Renal pelvis (tissue), 4 donors: ENCODE results near the gene LDLRAD4. TPM values are rescaled to one million over a fixed set of nuclear protein-coding genes. Genes with fewer than 3 reads are reported as not detected.
"Not testable (repeated sequence)": the region's sequence is repeated elsewhere in the genome, so short reads cannot be mapped to it uniquely, and the experiment has no call there.

Experiments used
- DNase-seq: peaks from one replicate; pipeline ENCODE4 v3.0.0-alpha.2; 2013
- polyA plus RNA-seq, 3 donors: library from polyadenylated mRNA; unstranded; fragments of 120-200 nt; gene quantifications; one replicate each; pipeline ENCODE4 v1.2.1, GENCODE V29; 2013; ENCODE audit not compliant: insufficient read length in 3 of 3

Gene LDLRAD4
- polyA plus RNA-seq, 3 donors, result 9.0 to 11.3 (median 10.6) TPM

DNA sequence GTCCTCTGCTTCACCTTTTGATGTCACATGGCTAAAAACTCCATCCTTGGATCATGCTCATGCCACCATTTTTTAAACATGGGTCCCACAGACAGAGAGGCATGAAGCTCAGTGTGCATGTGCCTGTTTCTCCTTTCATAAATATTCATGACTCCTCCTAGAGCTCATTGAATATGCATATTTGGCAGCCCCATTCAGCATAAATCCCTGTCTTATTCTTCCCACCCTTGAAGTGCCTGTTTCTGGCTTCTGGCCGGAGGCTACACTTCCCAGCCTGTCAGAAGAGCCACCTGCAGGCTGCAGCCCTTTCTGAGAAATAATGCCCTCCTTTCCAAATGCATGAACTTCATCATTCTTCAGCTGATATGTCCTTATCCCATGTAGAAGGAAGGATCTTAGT lies 109.7 kb downstream of the LDLRAD4 start:
- DNase-seq, result no peak

DNA sequence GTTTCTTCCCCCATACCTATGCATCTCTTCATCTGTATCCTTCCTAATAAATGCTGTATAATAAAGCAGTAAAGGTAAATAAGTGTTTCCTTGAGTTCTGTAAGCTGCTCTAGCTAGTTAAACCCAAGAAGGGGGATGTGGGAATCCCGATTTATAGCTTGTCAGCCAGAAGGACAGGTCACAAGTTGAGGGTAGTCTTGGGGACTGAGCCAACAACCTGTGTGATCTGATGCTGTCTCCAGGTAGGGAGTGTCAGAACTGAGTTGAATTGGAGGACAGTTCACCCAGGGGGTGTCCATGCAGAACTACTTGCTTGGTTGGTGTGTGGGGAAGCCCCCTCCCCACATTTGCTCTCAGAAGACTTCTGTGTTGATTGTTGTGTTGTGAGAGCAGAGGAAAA lies 112.4 kb downstream of the LDLRAD4 start:
- peak; percentile 37 for DNase-seq

GRCh38 chr18:13331846-13332245 lies 113.3 kb downstream of the LDLRAD4 start:
- DNase-seq, result no peak

- no peak for DNase-seq
Observed at GRCh38 chr18:13332874-13333273, 114.3 kb downstream of the LDLRAD4 start.

DNA sequence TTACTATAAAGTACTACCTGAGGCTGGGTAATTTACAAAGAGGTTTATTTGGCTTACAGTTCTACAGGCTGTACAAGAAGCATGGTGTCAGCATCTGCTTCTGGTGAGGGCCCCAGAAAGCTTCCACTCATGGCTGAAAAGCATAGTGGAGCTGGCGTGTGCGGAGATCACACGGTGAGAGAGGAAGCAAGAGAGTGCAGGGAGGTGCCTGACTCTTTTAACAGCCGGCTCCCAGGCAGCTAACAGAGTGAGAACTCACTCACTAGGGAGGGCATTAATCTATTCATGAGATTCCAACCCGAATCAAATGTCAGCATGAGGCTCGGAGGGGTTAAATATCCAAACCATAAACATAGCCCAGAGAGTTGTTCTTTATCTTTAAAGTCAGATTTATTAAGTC lies 117.3 kb downstream of the LDLRAD4 start:
- DNase-seq, result no peak

DNA sequence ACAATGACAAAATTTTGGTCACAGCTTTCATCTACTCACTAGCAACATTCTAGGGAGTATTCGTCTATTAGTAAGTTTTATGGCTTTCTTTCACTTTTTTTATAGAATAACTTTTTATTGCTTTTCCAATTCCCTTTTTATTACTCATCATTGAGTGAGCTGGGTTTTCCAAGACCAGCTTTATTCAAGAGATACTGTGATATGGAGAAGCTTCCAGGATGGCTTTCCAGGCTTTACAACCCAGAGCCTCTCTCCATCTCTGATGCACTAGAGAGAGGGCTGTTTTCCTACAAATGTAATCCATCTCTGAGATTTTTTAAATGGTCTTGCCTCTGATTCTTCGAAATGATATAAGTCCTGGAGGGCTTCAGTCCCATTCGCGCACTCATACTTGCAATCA lies 118.3 kb downstream of the LDLRAD4 start:
- DNase-seq, result no peak

DNA sequence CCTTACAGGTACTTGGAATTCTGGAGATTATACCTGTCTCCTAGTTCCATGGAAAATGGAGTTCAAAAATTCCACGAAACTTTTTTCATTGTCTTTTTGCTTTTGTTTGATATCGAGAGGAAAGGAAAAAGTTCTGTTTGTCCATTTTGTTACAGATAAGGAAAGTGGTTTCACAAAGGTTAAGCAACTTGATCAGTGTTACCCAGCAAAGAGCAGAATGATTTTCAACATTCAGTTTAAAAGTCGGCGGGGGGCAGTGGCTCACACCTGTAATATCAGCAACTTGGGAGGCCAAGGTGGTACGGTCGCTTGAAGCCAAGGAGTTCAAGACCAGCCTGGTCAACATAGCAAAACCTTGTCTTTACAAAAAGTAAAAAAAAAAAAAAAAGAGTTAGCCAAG lies 118.8 kb downstream of the LDLRAD4 start:
- no peak for DNase-seq

DNA sequence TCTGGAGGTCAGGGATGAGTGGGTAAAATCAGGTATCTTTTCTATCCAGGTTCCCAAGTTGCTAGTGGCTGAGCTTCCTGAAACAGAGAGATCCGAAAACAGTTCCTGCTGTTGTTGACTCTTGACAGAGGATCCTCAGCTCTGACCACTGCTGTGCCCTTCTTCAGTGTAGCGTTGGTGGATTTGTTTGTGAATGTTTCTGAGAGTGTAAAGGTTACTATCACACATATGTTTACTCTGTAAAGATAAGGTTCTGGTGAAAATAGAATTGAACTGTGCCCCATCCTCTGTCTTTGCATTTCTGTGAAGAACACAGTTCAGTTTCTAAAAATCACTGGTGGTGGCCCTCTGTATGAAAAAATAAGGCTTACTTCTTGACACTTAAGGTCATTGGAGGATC lies 119.8 kb downstream of the LDLRAD4 start:
- DNase-seq, result no peak

DNA sequence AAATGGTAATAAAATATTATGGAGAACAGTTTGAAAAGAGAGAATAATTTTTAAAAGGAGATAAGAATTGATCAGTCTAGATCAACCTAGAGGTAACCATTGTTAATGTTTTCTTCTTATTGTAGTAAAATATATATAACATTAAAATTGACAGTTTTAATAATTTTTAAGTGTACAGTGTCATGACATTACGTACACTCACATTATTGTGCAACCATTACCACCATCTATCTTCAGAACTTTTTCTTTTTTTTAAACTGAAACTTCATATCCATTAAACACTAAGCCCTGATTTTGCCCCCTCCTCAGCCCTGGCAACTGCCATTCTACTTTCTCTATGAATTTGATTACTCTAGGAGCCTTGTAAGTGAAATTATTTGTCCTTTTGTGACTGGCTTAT lies 121.1 kb downstream of the LDLRAD4 start:
- no peak for DNase-seq

DNA sequence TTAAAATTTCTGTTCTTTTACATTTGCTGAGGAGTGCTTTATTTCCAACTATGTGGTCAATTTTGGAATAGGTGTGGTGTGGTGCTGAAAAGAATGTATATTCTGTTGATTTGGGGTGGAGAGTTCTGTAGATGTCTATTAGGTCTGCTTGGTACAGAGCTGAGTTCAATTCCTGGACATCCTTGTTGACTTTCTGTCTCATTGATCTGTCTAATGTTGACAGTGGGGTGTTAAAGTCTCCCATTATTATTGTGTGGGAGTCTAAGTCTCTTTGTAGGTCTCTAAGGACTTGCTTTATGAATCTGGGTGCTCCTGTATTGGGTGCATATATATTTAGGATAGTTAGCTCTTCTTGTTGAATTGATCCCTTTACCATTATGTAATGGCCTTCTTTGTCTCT lies 127.9 kb downstream of the LDLRAD4 start:
- DNase-seq, result not testable (repeated sequence)

DNA sequence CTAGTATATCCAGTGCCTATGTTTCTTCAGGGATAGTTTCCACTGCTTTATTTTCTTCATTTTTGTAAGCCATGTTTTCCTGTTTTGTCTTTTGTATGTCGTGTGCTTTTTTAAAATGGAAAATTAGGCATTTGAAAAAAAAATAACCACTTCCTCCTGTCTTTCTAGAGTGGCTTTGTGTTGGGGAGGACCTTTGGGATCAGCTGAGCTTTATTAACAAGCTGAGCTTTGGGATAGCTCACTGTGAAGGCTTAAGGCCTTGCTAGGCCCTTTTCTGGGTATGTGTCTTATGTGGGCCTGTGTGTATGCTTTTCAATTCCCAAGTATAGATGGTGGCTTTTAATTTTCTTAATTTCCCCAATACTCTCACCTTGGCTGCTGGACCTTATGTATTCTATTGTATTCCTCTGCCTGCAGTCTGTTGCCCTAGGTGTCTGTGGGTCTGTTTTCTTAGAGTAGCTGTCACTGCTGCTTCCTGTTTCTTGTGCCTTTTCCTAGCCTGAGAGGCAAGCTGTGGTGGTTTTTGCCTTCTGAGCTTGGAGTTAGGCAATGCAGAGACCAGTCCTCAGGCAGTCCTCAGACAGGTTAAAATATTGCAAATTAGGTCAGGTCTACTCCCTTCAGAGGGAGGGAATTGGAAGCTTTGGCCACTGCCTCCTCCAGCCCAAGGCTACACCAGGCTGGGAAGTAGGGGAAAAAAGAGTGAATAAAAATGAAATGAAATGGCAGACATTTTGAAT lies 134.7 kb downstream of the LDLRAD4 start:
- no peak for DNase-seq

- no peak for DNase-seq
Observed at GRCh38 chr18:13354402-13354801, 135.8 kb downstream of the LDLRAD4 start.

DNA sequence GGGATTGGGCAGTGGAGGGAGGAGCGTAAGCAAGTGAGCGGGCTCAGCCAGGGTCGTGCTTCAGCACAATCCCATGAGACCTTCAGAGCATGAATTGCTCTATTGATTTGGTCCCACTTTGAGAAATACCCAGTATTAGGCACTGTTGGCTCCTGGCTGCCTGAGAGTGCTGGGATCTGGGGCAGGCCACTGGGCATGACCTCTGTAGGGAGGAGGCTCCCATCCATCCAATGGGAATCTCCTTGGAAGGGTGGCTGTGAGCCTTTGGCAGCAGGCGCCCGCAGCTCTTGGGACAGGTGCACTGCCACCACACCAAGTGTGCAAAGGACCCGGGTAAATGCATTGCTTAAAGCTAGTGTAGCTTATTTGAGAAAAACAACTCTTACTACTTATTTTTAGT lies 137.5 kb downstream of the LDLRAD4 start:
- no peak for DNase-seq

DNA sequence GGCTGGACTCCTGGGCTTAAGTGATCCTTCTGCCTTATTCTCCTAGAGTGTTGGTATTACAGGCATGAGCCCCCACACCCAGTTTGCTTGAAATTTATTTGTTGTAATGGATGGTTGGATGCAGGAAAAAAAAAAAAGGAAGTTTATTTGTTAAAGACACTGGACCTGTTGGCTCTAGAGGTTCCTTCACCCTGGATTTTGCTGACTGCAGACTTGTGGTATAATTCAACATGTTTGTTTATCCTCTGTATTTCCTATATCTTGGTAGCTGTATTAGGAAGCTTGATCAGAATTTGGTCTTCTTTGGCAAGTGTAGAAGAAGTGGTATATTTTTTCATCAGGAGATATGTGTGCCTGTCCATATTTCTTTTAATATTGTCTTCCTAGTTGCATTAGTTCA lies 138.7 kb downstream of the LDLRAD4 start:
- DNase-seq, result no peak

GRCh38 chr18:13359210-13359609 lies 140.7 kb downstream of the LDLRAD4 start:
- DNase-seq, result no peak

GRCh38 chr18:13361431-13361830 lies 142.9 kb downstream of the LDLRAD4 start:
- no peak for DNase-seq

DNA sequence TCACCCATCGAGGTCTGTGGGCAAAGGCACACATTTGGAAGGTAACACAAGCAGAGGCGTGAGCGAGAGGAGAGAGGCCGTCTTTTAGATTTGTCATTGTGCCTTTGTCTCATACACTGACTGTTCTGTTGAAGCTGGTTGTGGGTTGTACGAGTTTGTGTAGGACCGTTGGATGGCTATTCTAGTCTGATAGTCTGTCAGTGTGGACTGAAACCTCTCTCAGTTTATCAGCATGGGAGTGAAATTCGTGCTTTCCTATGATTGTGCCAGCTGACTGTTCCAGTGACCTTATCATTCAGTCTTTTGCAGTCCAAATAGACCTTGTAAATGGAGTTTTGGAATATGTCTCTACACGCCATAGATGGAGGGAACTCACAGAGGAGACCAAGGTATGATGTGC lies 143.5 kb downstream of the LDLRAD4 start:
- DNase-seq, result no peak

DNA sequence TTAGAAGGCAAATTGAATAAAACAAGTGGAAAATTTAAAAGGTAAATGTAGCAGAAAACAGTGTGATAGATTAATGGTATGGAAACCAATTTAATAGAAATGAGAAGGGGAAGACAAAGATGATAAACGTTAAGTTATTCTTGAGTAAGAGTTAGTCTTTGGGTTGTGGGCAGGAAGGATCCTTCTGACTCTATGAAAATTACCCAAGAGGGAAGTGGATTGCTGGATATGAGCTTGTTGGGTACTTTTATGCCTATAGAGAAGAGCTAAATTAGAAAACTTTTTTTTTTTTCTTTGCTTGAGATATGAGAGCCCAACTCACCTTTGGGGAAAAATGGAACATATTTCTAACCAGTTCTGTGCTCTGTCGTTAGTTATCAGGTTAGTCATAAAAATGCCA lies 144.0 kb downstream of the LDLRAD4 start:
- no peak for DNase-seq

DNA sequence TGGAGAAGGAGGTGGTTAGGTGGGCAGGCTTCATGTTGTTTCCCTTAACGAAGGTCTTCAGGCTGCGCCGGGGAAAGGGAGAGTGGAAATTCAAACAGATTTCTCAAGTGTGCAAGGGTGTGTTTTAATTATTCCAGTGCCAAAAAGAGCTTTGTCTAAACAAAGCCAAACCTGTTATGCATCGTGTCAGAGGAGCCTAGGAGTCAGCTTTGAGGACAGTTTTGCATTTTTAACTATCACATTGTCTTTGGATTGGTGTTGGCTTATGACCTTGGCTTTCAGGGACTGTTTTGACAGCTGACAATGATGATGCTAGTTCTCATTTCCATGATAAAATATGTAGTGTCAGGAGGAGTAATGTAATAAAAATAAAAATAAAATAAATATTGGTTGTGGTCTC lies 144.8 kb downstream of the LDLRAD4 start:
- DNase-seq, result no peak

- no peak for DNase-seq
Observed at GRCh38 chr18:13364721-13365205, 146.2 kb downstream of the LDLRAD4 start.

DNA sequence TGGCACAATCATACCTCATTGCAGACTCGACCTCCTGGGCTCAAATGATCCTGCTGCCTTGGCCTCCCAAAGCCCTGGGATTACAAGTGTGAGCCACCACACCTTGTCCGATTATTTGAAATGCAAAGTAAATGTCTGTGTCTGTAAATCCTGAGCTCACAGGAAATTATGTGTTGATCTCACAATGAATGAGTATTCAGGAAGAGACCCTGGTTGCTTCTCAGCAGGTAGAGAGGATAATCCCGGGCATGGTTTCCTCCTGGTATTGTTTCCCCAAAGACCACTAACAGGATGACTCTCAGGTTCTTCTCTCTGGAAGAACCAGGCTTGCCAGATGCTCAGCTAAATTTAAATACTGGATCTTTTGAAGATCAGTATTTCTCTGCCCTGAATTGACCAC lies 147.6 kb downstream of the LDLRAD4 start:
- no peak for DNase-seq

GRCh38 chr18:13366541-13366940 lies 148.0 kb downstream of the LDLRAD4 start:
- no peak for DNase-seq

DNA sequence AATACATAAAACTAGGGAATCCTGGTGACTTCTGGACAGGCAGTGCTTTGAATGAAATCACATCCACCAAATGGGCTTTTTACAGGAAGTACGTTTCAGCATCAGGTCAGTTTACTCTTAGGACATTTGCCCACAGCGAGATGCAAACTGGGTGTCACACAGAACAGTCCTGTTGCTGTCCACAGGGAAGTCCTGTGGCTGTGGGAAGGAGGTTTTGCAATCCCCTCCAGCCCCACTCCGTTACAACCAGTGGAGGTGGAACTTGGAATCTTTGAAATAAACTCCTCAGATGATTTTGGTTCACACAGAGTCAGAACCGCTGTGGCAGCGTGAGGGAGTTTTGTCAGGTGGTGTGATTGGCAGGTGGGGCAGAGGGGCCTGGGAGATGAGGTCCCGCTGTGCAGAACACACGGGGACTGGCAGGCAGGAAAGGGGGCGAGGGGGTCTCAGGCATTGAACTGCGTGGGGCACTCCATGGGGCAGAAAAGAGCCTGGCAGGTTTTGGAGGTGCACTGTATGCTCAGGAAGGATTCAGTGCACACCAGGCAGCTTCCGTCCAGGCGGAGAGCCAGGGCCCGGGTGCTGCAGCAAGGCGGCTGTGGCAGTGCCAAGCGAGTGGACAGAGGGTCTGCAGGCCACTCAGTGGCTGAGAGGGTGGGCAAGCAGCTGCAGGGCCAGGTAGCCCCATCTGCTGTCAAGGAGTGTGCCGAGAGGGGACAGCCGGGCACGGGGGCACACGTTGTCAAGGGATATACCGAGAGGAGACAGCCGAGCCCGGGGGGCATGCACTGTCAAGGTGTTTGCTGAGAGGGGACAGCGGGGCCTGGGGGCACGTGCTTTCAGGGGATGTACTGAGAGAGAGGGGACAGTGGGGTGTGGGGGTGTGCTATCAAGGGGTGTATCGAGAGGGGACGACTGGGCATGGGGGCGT lies 148.7 kb downstream of the LDLRAD4 start:
- no peak for DNase-seq
